HFFc6 (cell line): ENCODE data around the gene LRSAM1. TPM values are rescaled to one million over a fixed set of nuclear protein-coding genes. Genes with fewer than 3 reads are reported as not detected.

Experiments
- DNase-seq: peaks from one replicate; pipeline ENCODE4 v3.0.0-alpha.2; 2018
- H3K27ac Mint-ChIP-seq: 2 replicates; pipeline ENCODE4 v1.8.0; 2020; ENCODE audit warnings: mild to moderate bottlenecking, mixed read lengths
- H3K27me3 Mint-ChIP-seq: 2 replicates; pipeline ENCODE4 v1.8.0; 2021; ENCODE audit warnings: mild to moderate bottlenecking, moderate library complexity, mixed read lengths; ENCODE audit not compliant: insufficient read depth
- H3K36me3 Mint-ChIP-seq: 2 replicates; pipeline ENCODE4 v1.8.0; 2021; ENCODE audit warnings: low read depth, mixed read lengths
- H3K4me1 Mint-ChIP-seq: 2 replicates; pipeline ENCODE4 v1.8.0; 2020; ENCODE audit warnings: low read depth, mixed read lengths
- H3K4me3 Mint-ChIP-seq: 2 replicates; pipeline ENCODE4 v1.8.0; 2020; ENCODE audit warnings: mild to moderate bottlenecking, moderate library complexity, mixed read lengths
- H3K9me3 Mint-ChIP-seq: 2 replicates; pipeline ENCODE4 v1.8.0; 2020; ENCODE audit warnings: mild to moderate bottlenecking, mixed read lengths
- CTCF ChIP-seq: fragments of 200-600 bp; sonication (generic); IDR thresholded peaks from 2 replicates; pipeline ENCODE4 v1.5.0; 2021; ENCODE audit warnings: antibody characterized with exemption, mild to moderate bottlenecking
- total RNA-seq, 6 experiments: library from RNA; stranded (reverse); fragmentation: NEBNext Ultra II Directional; extraction: Animal tissue kit (Norgen Biotek cat#: 25700); gene quantifications; 2 replicates in 1 of 6; 3 replicates in 5 of 6; pipeline ENCODE4 v1.2.3, GENCODE V29; 2021

LRSAM1 gene
- total RNA-seq, 6 experiments from 2014 or later, result 12.1 to 15.9 (median 13.4) TPM

GRCh38 chr9:127473932-127474331, 22.6 kb downstream of the LRSAM1 start:
- Mint-ChIP-seq H3K4me3 (no peak overlapping the region), H3K36me3 (peaks cover 19% of the 10 kb centered on the region)

GRCh38 chr9:127474592-127474991, 23.3 kb downstream of the LRSAM1 start:
- Mint-ChIP-seq H3K36me3 (peaks cover 21% of the 10 kb centered on the region), H3K27ac (no peak overlapping the region), H3K4me1 (no peaks in the 10 kb centered on the region), H3K27me3 (peaks cover 3% of the 10 kb centered on the region; the same call in 1 of the 2 replicates), H3K9me3 (no peaks in the 10 kb centered on the region), H3K4me3 (no peak overlapping the region)
- no peak for DNase-seq
- TF ChIP-seq CTCF, result no peak

More at GRCh38 chr9:127473932-127474331, 22.6 kb downstream of the LRSAM1 start:
- H3K27ac Mint-ChIP-seq, result no peak overlapping the region
- H3K9me3 Mint-ChIP-seq, result no peaks in the 10 kb centered on the region
- peaks cover 3% of the 10 kb centered on the region; the same call in 1 of the 2 replicates for H3K27me3 Mint-ChIP-seq
- no peaks in the 10 kb centered on the region for H3K4me1 Mint-ChIP-seq
- no peak for DNase-seq
- TF ChIP-seq CTCF, result no peak

GRCh38 chr9:127479507-127480081, 28.3 kb downstream of the LRSAM1 start:
- H3K9me3 Mint-ChIP-seq, result no peaks in the 10 kb centered on the region
- no peak overlapping the region for H3K4me3 Mint-ChIP-seq
- no peaks in the 10 kb centered on the region; the same call in 1 of the 2 replicates for H3K27me3 Mint-ChIP-seq
- peaks cover 17% of the 10 kb centered on the region for H3K36me3 Mint-ChIP-seq
- H3K27ac Mint-ChIP-seq, result no peak overlapping the region
- DNase-seq, result no peak
- TF ChIP-seq CTCF, result no peak
- no peaks in the 10 kb centered on the region for H3K4me1 Mint-ChIP-seq

GRCh38 chr9:127482662-127483061, 31.4 kb downstream of the LRSAM1 start:
- Mint-ChIP-seq H3K9me3 (no peaks in the 10 kb centered on the region), H3K27ac (no peak overlapping the region), H3K4me3 (no peak overlapping the region), H3K4me1 (no peaks in the 10 kb centered on the region), H3K36me3 (peaks cover 21% of the 10 kb centered on the region), H3K27me3 (no peaks in the 10 kb centered on the region; the same call in none of the 2 replicates)
- no peak for TF ChIP-seq CTCF
- DNase-seq, result no peak

GRCh38 chr9:127485995-127486394, 34.7 kb downstream of the LRSAM1 start:
- Mint-ChIP-seq H3K9me3 (no peaks in the 10 kb centered on the region), H3K27me3 (peaks cover 5% of the 10 kb centered on the region; the same call in 1 of the 2 replicates), H3K36me3 (peaks cover 15% of the 10 kb centered on the region), H3K4me1 (no peaks in the 10 kb centered on the region), H3K27ac (no peak overlapping the region), H3K4me3 (no peak overlapping the region)
- no peak for DNase-seq
- peak; percentile 32 for TF ChIP-seq CTCF
